H9 (cell line): Measurements from ENCODE around the gene MRPL30. TPM values are rescaled to one million over a fixed set of nuclear protein-coding genes. Genes with fewer than 3 reads are reported as not detected.

Experiments
- DNase-seq: peaks from one replicate; pipeline ENCODE4 v3.0.0-alpha.2; 2017
- H2AFZ ChIP-seq: one replicate; pipeline ENCODE4 v1.6.1; 2013; ENCODE audit warnings: mild to moderate bottlenecking, low read length, control low read depth, moderate library complexity
- H2AK5ac ChIP-seq: 2 replicates; pipeline ENCODE4 v1.6.1; 2013; ENCODE audit warnings: low read length, control low read depth, mixed read lengths; ENCODE audit not compliant: insufficient read length
- H2BK120ac ChIP-seq: one replicate; pipeline ENCODE4 v1.6.1; 2013; ENCODE audit warnings: low read depth, mild to moderate bottlenecking, low read length, control low read depth, inconsistent platforms; ENCODE audit not compliant: poor library complexity, severe bottlenecking
- H2BK12ac ChIP-seq: 2 replicates; pipeline ENCODE4 v1.6.1; 2013; ENCODE audit warnings: low read length, control low read depth, mixed read lengths, low read depth; ENCODE audit not compliant: insufficient read length
- H2BK15ac ChIP-seq: 2 replicates; pipeline ENCODE4 v1.6.1; 2013; ENCODE audit warnings: low read depth, low read length, control low read depth
- H2BK20ac ChIP-seq: one replicate; pipeline ENCODE4 v1.6.1; 2013; ENCODE audit warnings: low read depth, mild to moderate bottlenecking, low read length, control low read depth, inconsistent platforms; ENCODE audit not compliant: poor library complexity, severe bottlenecking
- H2BK5ac ChIP-seq: 2 replicates; pipeline ENCODE4 v1.6.1; 2013; ENCODE audit warnings: low read length, control low read depth, mixed read lengths; ENCODE audit not compliant: insufficient read length
- H3K14ac ChIP-seq: 2 replicates; pipeline ENCODE4 v1.6.1; 2013; ENCODE audit warnings: low read length, control low read depth; ENCODE audit not compliant: insufficient read depth
- H3K18ac ChIP-seq: 2 replicates; pipeline ENCODE4 v1.6.1; 2013; ENCODE audit warnings: low read depth, mild to moderate bottlenecking, mixed read lengths, low read length, control low read depth; ENCODE audit not compliant: insufficient read length
- H3K23ac ChIP-seq: 2 replicates; pipeline ENCODE4 v1.6.1; 2013; ENCODE audit warnings: low read length, control low read depth, mixed read lengths, low read depth; ENCODE audit not compliant: insufficient read length
- H3K23me2 ChIP-seq: 2 replicates; pipeline ENCODE4 v1.6.1; 2013; ENCODE audit warnings: low read depth, mild to moderate bottlenecking, mixed read lengths, low read length, control low read depth; ENCODE audit not compliant: insufficient read length, poor library complexity, severe bottlenecking
- H3K27ac ChIP-seq: 2 replicates; pipeline ENCODE4 v1.5.1; 2013; ENCODE audit warnings: low read length, control low read depth, mixed read lengths, low read depth; ENCODE audit not compliant: insufficient read length
- H3K27me3 ChIP-seq: 2 replicates; pipeline ENCODE4 v1.6.1; 2013; ENCODE audit warnings: low read length, control low read depth, inconsistent platforms; ENCODE audit not compliant: insufficient read depth
- H3K4ac ChIP-seq: 2 replicates; pipeline ENCODE4 v1.6.1; 2013; ENCODE audit warnings: low read depth, mild to moderate bottlenecking, control low read depth, inconsistent platforms, low read length, moderate library complexity
- H3K4me1 ChIP-seq: 2 replicates; pipeline ENCODE4 v1.6.1; 2013; ENCODE audit warnings: low read length, control low read depth, inconsistent platforms; ENCODE audit not compliant: insufficient read depth
- H3K4me2 ChIP-seq: 2 replicates; pipeline ENCODE4 v1.6.1; 2013; ENCODE audit warnings: low read length, control low read depth, mixed read lengths; ENCODE audit not compliant: insufficient read length, insufficient read depth
- H3K56ac ChIP-seq: 2 replicates; pipeline ENCODE4 v1.6.1; 2013; ENCODE audit warnings: low read depth, mild to moderate bottlenecking, mixed read lengths, low read length, control low read depth; ENCODE audit not compliant: insufficient read length
- H3K79me1 ChIP-seq: 2 replicates; pipeline ENCODE4 v1.6.1; 2013; ENCODE audit warnings: low read depth, mild to moderate bottlenecking, moderate library complexity, low read length, control low read depth, inconsistent platforms; ENCODE audit not compliant: insufficient read depth, poor library complexity, severe bottlenecking
- H3K79me2 ChIP-seq: 2 replicates; pipeline ENCODE4 v1.6.1; 2013; ENCODE audit warnings: low read length, control low read depth, inconsistent platforms; ENCODE audit not compliant: insufficient read depth
- H3K9ac ChIP-seq: 2 replicates; pipeline ENCODE4 v1.6.1; 2013; ENCODE audit warnings: low read length, control low read depth, mixed read lengths; ENCODE audit not compliant: insufficient read length; ENCODE audit errors: extremely low read depth
- H3K9me3 ChIP-seq: one replicate; pipeline ENCODE4 v1.6.1; 2013; ENCODE audit warnings: low read depth, low read length, inconsistent platforms; ENCODE audit not compliant: control insufficient read depth
- H3T11ph ChIP-seq: one replicate; pipeline ENCODE4 v1.6.1; 2013; ENCODE audit warnings: mild to moderate bottlenecking, low read length, control low read depth, inconsistent platforms
- H4K20me1 ChIP-seq: one replicate; pipeline ENCODE4 v1.6.1; 2013; ENCODE audit not compliant: control insufficient read depth, insufficient read length, insufficient read depth
- H4K5ac ChIP-seq: 2 replicates; pipeline ENCODE4 v1.6.1; 2013; ENCODE audit warnings: low read depth, mild to moderate bottlenecking, mixed read lengths, low read length, control low read depth; ENCODE audit not compliant: insufficient read length
- H4K8ac ChIP-seq: replicated peaks from 2 replicates; pipeline ENCODE4 v1.6.1; 2013; ENCODE audit warnings: low read length, control low read depth, mixed read lengths, low read depth; ENCODE audit not compliant: insufficient read length
- H4K91ac ChIP-seq: 2 replicates; pipeline ENCODE4 v1.6.1; 2013; ENCODE audit warnings: low read depth, mild to moderate bottlenecking, moderate library complexity, mixed read lengths, low read length, control low read depth; ENCODE audit not compliant: insufficient read length
- H3K27ac Mint-ChIP-seq, 3 experiments: 2 replicates in 2 of 3; 3 replicates in 1 of 3; pipeline ENCODE4 v1.8.0; 2020 to 2021; ENCODE audit warnings: mixed read lengths in 3 of 3, mild to moderate bottlenecking in 1 of 3, moderate library complexity in 1 of 3
- H3K27me3 Mint-ChIP-seq: 2 replicates; pipeline ENCODE4 v1.8.0; 2021; ENCODE audit warnings: low read depth, mild to moderate bottlenecking, moderate library complexity, mixed read lengths
- H3K36me3 Mint-ChIP-seq, 3 experiments: 2 replicates in 2 of 3; 3 replicates in 1 of 3; pipeline ENCODE4 v1.8.0; 2020 to 2021; ENCODE audit warnings: low read depth in 3 of 3, mixed read lengths in 3 of 3; ENCODE audit not compliant: insufficient read depth in 1 of 3
- H3K4me1 Mint-ChIP-seq, 2 experiments: 2 replicates each; pipeline ENCODE4 v1.8.0; 2020; ENCODE audit warnings: mixed read lengths in 2 of 2
- H3K4me3 Mint-ChIP-seq, 2 experiments: 2 replicates in 1 of 2; 3 replicates in 1 of 2; pipeline ENCODE4 v1.8.0; 2020 to 2021; ENCODE audit warnings: mild to moderate bottlenecking in 2 of 2, mixed read lengths in 2 of 2, moderate library complexity in 1 of 2
- H3K9me3 Mint-ChIP-seq, 2 experiments: 2 replicates in 1 of 2; 3 replicates in 1 of 2; pipeline ENCODE4 v1.8.0; 2020; ENCODE audit warnings: mild to moderate bottlenecking in 2 of 2, mixed read lengths in 2 of 2, moderate library complexity in 1 of 2
- CTCF ChIP-seq: fragments of 200-600 bp; sonication (generic); conservative IDR thresholded peaks from 3 replicates; pipeline ENCODE4 v1.8.0; 2021; ENCODE audit warnings: antibody characterized with exemption, mild to moderate bottlenecking
- WGBS: extraction: QIAGEN DNeasy Blood & Tissue Kit; methylation state at CpG from one replicate; pipeline ENCODE4 v1.1.7; 2013; ENCODE audit warnings: missing lambda C conversion rate, low lambda C conversion rate, mixed read lengths; ENCODE audit not compliant: insufficient read length; ENCODE audit errors: extremely low coverage; 5-methylcytosine and 5-hydroxymethylcytosine counted together
- total RNA-seq: library from RNA; stranded (reverse); gene quantifications from 2 replicates; pipeline ENCODE4 v1.2.1, GENCODE V29; 2021

Gene MRPL30
- total RNA-seq, 1 experiment from 2014 or later: 50.8 TPM

GRCh38 chr2:99140056-99140859, 40.7 kb upstream of the MRPL30 start:
- Histone ChIP-seq H2BK20ac (no peak overlapping the region), H3K4me2 (peak overlapping the region; percentile 64), H3K79me2 (no peaks in the 10 kb centered on the region), H2AFZ (no peak overlapping the region), H3K4me1 (no peaks in the 10 kb centered on the region), H2AK5ac (no peak overlapping the region), H3K18ac (no peak overlapping the region), H3K9ac (peak overlapping the region; percentile 64), H3T11ph (no peak overlapping the region), H2BK5ac (no peak overlapping the region), H4K8ac (no peak overlapping the region), H4K5ac (no peak overlapping the region), H2BK12ac (no peak overlapping the region), H2BK15ac (no peak overlapping the region), H3K4ac (no peak overlapping the region), H3K14ac (no peak overlapping the region), H2BK120ac (no peak overlapping the region), H3K23ac (no peak overlapping the region), H4K20me1 (no peaks in the 10 kb centered on the region), H3K27ac (no peak overlapping the region), H3K27me3 (no peaks in the 10 kb centered on the region), H3K79me1 (no peaks in the 10 kb centered on the region), H3K56ac (no peak overlapping the region), H3K9me3 (peaks cover 1% of the 10 kb centered on the region), H4K91ac (no peak overlapping the region), H3K23me2 (peaks cover 4% of the 10 kb centered on the region)
- Mint-ChIP-seq H3K36me3 (peaks cover 16 to 30% (median 19%) of the 10 kb centered on the region in 3 experiments), H3K4me1 (peaks cover 11 to 13% of the 10 kb centered on the region in 2 experiments), H3K9me3 (peaks cover 18 to 29% of the 10 kb centered on the region in 2 experiments), H3K4me3 (peak overlapping the region; percentile 91 to 96), H3K27me3 (peaks cover 7% of the 10 kb centered on the region), H3K27ac (peak overlapping the region; percentile 56 to 96 (median 91); a peak in 4 of 7 replicates)
- TF ChIP-seq CTCF: no peak
- WGBS: no CpG with 5 or more reads among the region's 17 CpGs
- DNase-seq: no peak
